Endothelial cell of umbilical vein (primary cell): ENCODE results near the gene ARPC1B.

Source experiments
- EZH2 ChIP-seq: IDR thresholded peaks from 2 replicates; pipeline ENCODE4 v1.6.1; 2012; ENCODE audit warnings: borderline replicate concordance, low read depth, mild to moderate bottlenecking, moderate library complexity, low read length, inconsistent platforms; ENCODE audit not compliant: severe bottlenecking
- FOS ChIP-seq: IDR thresholded peaks from 2 replicates; pipeline ENCODE4 v1.6.1; 2011; ENCODE audit warnings: mild to moderate bottlenecking, low read length, moderate library complexity, borderline replicate concordance; ENCODE audit not compliant: insufficient read depth
- GATA2 ChIP-seq: IDR thresholded peaks from 2 replicates; pipeline ENCODE4 v1.7.0; 2011; ENCODE audit warnings: low read depth, mild to moderate bottlenecking, moderate library complexity, mixed read lengths, low read length; ENCODE audit not compliant: insufficient read length, insufficient read depth
- MAX ChIP-seq: IDR thresholded peaks from 2 replicates; pipeline ENCODE4 v1.6.1; 2011; ENCODE audit not compliant: insufficient read depth, insufficient read length
- MYC ChIP-seq: IDR thresholded peaks from one replicate; pipeline ENCODE4 v1.6.1; 2011; ENCODE audit warnings: mild to moderate bottlenecking, low read depth, low read length
- POLR2A ChIP-seq: IDR thresholded peaks from 2 replicates; pipeline ENCODE4 v1.6.1; 2012; ENCODE audit warnings: low read depth, mild to moderate bottlenecking, control low read depth, low read length
- POLR2AphosphoS5 ChIP-seq: IDR thresholded peaks from 2 replicates; pipeline ENCODE4 v1.6.1; 2012; ENCODE audit warnings: low read depth, mild to moderate bottlenecking, control low read depth, low read length, moderate library complexity; ENCODE audit not compliant: insufficient read depth
- TF ChIP-seq, protein P1 (sequence below), 2 donors: IDR thresholded peaks; 1 replicate in 1 of 2; 2 replicates in 1 of 2; pipeline ENCODE4 v1.5.1; 2011; ENCODE audit warnings: low read length in 2 of 2, mild to moderate bottlenecking in 2 of 2, moderate library complexity in 2 of 2, control low read depth in 1 of 2, inconsistent platforms in 1 of 2, low read depth in 1 of 2; ENCODE audit not compliant: insufficient read depth in 1 of 2; ENCODE audit errors: extremely low read depth in 1 of 2

DNA sequence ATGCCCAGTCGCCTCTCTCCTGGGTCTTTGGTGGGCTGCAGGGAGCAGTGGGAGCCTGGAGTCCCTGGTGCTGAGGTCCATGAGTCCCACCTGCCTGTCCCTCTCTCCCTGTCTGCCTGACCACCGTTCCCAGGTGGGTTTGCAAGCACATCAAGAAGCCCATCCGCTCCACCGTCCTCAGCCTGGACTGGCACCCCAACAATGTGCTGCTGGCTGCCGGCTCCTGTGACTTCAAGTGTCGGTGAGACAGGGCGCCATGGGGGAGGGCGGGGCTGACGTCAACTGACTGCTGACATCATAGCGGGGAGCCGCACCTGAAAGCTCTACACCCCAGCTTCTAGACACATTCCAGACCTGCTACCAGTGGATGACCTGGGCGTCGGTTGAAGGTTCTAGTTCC, 15.2 kb downstream of the ARPC1B start:
- no peak for TF ChIP-seq POLR2AphosphoS5
- TF ChIP-seq, protein P1, sequence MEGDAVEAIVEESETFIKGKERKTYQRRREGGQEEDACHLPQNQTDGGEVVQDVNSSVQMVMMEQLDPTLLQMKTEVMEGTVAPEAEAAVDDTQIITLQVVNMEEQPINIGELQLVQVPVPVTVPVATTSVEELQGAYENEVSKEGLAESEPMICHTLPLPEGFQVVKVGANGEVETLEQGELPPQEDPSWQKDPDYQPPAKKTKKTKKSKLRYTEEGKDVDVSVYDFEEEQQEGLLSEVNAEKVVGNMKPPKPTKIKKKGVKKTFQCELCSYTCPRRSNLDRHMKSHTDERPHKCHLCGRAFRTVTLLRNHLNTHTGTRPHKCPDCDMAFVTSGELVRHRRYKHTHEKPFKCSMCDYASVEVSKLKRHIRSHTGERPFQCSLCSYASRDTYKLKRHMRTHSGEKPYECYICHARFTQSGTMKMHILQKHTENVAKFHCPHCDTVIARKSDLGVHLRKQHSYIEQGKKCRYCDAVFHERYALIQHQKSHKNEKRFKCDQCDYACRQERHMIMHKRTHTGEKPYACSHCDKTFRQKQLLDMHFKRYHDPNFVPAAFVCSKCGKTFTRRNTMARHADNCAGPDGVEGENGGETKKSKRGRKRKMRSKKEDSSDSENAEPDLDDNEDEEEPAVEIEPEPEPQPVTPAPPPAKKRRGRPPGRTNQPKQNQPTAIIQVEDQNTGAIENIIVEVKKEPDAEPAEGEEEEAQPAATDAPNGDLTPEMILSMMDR (IDR thresholded peaks at IDR 0.05; ENCODE audit: extremely low read depth in 1 of 2, insufficient read depth in 1 of 2, low read depth in 1 of 2, low read length in 2 of 2): no peak
- TF ChIP-seq POLR2A: no peak
- no peak for TF ChIP-seq FOS
- TF ChIP-seq MAX: no peak
- no peak for TF ChIP-seq EZH2
- TF ChIP-seq MYC: no peak
- no peak for TF ChIP-seq GATA2
